ENCODE results near the gene AGXT. TPM values are rescaled to one million over a fixed set of nuclear protein-coding genes. Genes with fewer than 3 reads are reported as not detected.

The AGXT gene
- total and polyA plus RNA-seq, 10 donors: 0.61 to 4.5 (median 1.6) TPM; not detected in 1

GRCh38 chr2:240872317-240873097, 3.9 kb downstream of the AGXT start:
- peak; percentile 71 for DNase-seq
- WGBS, 5 donors: 88 to 93% (median 89%) methylated on average over 13 to 17 of the region's 17 CpGs

GRCh38 chr2:240873098-240873788, 4.6 kb downstream of the AGXT start:
- DNase-seq: peak; percentile 68
- intact Hi-C loops (cut with DNase I; ENCODE audit: low total_unique reads): no loop called here

More at GRCh38 chr2:240872317-240873097, 3.9 kb downstream of the AGXT start:
- Histone ChIP-seq H3K27me3 (replicated peaks in 1 of 7) (no peaks in the 10 kb centered on the region), H3K4me3 (no peak overlapping the region), H3K36me3 (no peaks in the 10 kb centered on the region), H3K4me1 (peaks cover 0 to 26% (median 8%) of the 10 kb centered on the region in 6 donors), H3K27ac (no peak overlapping the region), H3K9me3 (no peaks in the 10 kb centered on the region)
- intact Hi-C loops (cut with DNase I; ENCODE audit: low total_unique reads): no loop called here
- TF ChIP-seq CTCF (IDR thresholded peaks at IDR 0.05 in 8 of 11, conservative IDR thresholded peaks at IDR 0.05 in 3 of 11) (no peak), POLR2AphosphoS5 (IDR thresholded peaks at IDR 0.05) (no peak), POLR2A (IDR thresholded peaks at IDR 0.05) (no peak)

GRCh38 chr2:240873805-240874714, 5.4 kb downstream of the AGXT start:
- intact Hi-C loops (cut with DNase I; ENCODE audit: low total_unique reads): no loop called here
- no peaks in the 10 kb centered on the region for H3K9me3 ChIP-seq
- H3K36me3 ChIP-seq: no peaks in the 10 kb centered on the region
- H3K27ac ChIP-seq: no peak overlapping the region
- DNase-seq: peak; percentile 69
- TF ChIP-seq CTCF (IDR thresholded peaks at IDR 0.05 in 8 of 11, conservative IDR thresholded peaks at IDR 0.05 in 3 of 11): no peak
- no peak for TF ChIP-seq POLR2A (IDR thresholded peaks at IDR 0.05)
- no peak for TF ChIP-seq POLR2AphosphoS5 (IDR thresholded peaks at IDR 0.05)
- no peaks in the 10 kb centered on the region for H3K27me3 ChIP-seq (replicated peaks in 1 of 7)
- H3K4me3 ChIP-seq: no peak overlapping the region
- 84 to 93% (median 89%) methylated on average over 28 to 33 of the region's 33 CpGs for WGBS, 5 donors
- H3K4me1 ChIP-seq: peaks cover 0 to 20% (median 8%) of the 10 kb centered on the region in 6 donors

More at GRCh38 chr2:240873098-240873788, 4.6 kb downstream of the AGXT start:
- no peak for TF ChIP-seq POLR2AphosphoS5 (IDR thresholded peaks at IDR 0.05)
- no peak for TF ChIP-seq POLR2A (IDR thresholded peaks at IDR 0.05)
- TF ChIP-seq CTCF (IDR thresholded peaks at IDR 0.05 in 8 of 11, conservative IDR thresholded peaks at IDR 0.05 in 3 of 11): no peak
- Histone ChIP-seq H3K27me3 (replicated peaks in 1 of 7) (no peaks in the 10 kb centered on the region), H3K9me3 (no peaks in the 10 kb centered on the region), H3K4me3 (no peak overlapping the region), H3K27ac (no peak overlapping the region), H3K4me1 (peaks cover 0 to 23% (median 8%) of the 10 kb centered on the region in 6 donors), H3K36me3 (no peaks in the 10 kb centered on the region)
- 81 to 92% (median 88%) methylated on average over 16 to 21 of the region's 21 CpGs for WGBS, 5 donors
